ENCODE data around the gene FCN2.

The FCN2 gene

DNA sequence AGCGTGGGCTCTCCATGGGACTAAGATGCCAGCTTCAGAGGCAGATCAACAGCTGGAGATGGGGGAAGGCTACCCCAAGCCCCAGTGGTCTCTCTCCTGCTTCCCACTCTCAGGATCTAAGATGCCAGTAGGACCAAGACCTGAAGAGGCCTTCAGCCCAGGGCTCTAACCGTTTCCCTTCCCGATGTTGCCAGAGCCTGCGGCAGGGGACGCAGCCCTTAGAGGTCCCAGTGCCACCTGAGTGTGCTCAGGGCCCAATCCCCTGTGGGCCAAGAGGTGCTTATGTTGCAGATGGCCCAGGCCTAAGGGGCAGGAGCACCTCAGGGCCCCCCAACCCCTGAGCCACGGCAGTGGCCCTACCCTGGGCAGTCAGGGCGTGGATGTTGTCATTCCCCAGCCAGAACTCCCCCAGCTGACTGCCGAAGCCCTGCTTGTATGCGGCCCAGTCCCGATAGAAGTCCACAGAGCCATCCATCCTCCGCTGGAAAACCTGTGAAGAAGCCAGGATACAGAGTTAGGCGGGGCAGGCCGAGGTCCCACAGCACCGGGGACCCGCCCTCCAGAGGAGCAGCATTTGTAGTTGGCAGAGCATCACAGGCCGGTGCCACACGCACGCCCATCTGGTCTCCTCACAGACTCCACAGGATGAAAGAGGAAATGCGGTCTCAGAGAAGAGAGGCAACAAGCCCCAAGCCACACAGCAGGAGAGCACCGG, 31.7 kb downstream of the FCN2 start:
- DNase-seq (ENCODE audit: low read depth) = no peak

DNA sequence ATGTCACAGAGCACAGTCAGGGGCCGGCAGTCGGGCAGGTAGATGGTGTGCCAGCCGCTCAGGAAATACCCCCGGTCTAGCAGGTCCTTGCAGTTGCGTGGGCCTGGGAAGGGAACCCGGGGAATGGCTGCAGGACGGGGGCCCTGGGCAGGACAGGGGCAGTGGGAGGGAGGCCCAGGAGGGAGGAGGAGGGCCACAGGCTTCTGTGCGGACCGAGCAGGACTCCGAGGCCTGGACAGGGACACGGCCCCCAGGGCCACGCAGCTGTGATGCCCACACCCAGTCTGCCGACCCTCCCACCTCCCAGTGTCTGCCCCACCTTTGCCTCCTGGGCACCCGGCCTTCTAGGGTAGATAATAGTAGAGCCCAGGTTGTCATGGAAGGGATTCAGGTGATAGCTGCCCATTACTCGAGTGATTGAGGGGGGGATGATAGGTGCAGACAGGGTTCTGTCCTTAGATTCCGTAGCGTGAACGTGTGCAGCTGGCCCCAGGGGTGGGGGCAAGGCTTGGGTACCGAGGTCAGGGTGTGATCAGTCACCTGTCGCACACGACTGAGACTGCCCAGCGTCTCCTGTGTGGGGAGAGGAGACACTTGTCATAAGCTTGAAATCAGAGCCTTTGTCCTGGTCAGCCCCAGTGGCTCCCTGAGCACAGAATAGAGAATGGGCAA, 32.6 kb downstream of the FCN2 start:
- DNase-seq (ENCODE audit: low read depth) = no peak

DNA sequence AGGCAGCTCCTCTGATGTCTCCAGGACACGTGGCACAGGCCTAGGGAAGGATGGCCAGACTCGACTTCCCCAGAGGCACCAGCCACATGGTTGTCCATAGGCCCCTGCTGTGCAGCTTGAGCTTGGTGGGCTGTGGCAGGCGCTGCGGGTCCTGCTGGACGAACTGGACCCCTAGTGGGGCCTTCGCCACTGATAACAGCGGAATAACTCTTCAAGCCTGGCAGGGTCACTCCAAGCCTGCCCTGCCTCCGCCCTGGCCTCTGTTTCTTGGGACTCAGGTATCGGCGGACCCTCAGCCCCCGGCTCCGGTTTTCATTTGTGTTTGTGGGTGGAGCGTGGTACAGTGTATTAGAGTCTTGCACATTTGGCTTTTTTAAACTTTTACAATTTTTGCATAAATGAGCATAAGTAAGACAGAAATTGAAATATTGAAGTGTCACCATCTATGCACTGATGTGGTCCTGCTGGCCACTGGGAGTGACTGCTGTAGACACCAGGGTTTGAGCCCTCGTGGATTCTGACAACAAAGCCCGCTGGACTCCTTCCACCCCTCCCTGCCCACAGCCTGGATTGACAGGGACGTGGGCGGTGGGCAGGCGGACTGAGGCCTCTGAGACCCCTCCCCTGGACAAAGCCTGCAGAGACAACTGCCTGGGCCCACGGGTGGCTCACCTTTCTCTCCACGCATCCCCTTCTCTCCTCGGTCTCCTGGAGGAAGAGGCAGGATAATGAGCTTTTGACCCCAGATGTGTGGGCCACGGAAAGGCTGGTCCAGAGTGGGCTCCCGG, 33.3 kb downstream of the FCN2 start:
- no peak for DNase-seq (ENCODE audit: low read depth)

DNA sequence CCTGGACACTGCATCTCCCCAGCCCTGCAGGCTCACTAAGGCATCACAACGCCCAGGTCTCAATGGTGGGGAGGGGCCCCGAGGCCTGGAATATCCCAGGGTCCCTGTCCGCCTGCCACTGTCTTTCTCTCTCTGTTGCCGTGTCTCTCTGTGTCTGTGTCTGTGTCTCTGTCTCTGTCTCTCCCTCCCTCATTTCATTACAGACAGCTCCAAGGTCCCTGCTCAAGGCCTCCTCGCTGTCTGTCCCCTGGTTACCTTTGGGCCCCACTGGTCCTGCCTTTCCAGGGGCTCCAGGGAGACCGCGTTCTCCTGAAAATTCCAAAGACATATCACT, 33.9 kb downstream of the FCN2 start:
- no peak for DNase-seq (ENCODE audit: low read depth)

DNA sequence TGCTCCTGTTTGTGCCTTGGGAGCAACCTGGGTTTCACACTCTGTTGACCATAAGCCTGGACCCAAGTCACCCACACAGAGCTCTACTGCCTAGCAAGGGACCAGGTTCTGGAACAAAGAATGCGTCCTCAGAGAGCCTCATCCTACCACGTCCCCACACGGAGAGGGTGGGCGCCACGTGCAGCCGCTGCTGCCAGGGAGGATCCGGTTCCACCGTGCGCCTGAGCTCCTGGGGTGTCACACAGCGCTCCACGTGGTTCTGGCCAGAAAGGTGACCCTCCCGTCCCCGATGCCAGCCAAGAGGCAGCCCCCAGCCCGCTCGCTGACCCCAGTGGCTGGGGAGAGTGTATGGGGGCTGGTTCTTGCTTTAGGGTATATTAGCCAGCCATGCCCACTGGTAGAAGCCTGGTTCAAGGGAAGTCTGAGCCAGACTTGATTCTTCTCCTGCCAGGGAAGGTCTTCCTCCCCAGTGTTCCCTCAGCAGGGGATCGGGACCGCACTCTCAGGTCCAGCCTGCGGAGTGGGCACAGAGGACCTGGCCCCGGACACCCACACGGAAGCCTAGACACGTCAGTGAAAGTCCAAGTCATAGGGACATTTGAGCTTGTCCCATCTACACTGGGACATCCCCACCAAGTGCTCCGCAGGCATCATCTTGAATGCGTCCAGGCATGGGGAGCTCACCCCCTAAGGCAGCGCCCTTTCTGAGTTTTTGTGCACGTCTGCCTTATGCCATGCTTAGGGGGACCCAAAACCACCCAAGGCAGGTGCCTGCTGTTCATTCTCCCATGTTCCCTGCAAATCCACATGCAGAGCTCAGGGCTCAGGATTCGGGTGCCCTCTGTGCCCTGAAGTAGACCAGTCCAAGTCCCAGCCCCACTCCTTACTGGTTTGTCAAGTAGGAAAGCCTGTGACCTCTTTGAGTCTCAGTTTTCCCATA, 34.7 kb downstream of the FCN2 start:
- DNase-seq (ENCODE audit: low read depth) = no peak

DNA sequence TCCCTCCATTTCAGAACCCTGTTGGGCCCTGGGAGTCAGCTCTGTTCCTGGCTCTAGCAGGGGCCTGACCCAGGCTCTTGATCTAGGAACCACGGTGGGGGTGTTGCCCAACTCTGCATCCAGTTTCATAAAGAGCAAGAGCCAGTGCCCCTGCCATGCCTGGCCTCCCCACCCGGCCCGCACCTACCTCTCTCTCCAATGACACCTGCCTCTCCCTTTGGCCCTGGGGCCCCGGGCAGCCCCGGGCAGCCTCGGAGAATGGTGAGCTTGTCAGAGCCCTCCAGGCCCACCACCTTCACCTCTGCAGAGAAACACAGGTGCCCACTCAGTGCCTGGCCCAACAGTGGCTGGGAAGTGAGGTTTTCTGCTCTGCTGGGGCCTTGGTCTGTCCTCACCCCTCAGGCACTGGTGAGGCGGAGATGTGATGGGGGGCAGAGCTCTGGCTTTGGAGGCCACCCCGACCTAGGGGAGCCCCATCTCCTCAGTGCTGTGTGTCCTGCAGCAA, 35.6 kb downstream of the FCN2 start:
- no peak for DNase-seq (ENCODE audit: low read depth)

DNA sequence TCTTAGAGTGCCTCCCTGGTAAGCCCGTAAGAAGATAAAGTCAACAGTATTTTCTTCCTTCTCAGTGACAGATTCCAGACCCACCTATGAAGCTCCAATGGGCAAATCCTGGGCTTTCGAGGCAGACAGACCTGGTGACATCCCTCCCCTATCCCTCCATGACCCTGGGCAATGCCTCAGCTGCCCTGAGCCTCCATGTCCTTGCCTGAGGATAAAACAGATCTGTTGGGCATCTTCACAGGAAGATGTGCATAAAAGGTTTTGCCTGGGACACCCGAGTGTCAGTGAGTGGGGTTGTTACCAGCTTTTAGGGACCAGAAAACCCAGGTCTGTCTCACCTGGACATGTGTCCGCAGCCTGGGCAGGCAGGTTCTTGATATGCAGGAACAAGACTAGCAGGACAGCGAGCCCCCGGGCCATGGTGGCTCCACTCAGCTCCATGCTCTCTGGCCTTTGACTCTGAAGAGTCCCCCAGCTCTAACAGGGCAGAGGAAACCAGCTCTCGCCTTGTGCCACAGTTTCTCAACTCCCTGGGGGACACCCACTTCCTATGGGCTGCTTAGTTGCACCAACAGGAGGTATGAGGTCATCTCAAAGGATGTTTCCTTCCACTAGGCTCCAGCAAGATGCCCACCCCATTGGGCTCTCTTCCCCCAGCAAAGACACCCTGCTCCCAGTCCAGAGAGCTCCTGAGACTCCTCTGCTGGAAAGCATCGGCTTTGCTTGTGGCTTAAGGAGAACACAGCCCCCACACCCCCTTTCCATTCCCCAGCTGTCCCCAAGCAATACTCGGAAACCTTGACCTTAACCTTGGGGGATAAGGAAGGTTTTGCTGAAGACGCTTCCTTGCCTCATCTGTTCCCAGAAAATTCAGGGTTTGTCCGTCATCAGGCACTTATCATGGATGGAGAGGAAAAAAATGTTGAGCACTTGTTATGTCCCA, 37.1 kb downstream of the FCN2 start, which contains the start of gene FCN1:
Gene FCN1, minus strand, starts transcription at position 482 of the 943 bp plus-strand sequence. Its CDS starts 41 bp downstream, at position 441.
- DNase-seq (ENCODE audit: low read depth) = no peak

DNA sequence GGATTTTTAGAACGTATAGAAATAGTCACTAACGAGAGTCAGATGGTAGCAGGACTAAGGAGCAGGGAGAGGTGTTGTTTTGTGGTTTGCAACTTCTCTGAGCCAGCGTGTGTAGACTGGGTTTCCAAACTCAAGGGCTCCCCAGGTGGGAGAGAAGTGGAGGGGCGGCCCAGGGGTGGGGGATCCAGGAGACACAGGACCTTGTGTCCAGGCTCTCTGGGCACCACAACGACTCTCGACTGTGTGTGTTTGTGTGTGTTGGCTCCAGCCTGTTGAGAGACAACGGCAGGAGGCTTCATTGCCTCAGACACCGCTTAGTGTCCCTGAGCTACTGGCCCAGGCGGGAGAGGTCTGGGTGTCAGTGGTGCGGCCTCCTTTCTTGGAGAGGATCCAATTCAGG, 38.0 kb downstream of the FCN2 start:
- DNase-seq (ENCODE audit: low read depth) = no peak

DNA sequence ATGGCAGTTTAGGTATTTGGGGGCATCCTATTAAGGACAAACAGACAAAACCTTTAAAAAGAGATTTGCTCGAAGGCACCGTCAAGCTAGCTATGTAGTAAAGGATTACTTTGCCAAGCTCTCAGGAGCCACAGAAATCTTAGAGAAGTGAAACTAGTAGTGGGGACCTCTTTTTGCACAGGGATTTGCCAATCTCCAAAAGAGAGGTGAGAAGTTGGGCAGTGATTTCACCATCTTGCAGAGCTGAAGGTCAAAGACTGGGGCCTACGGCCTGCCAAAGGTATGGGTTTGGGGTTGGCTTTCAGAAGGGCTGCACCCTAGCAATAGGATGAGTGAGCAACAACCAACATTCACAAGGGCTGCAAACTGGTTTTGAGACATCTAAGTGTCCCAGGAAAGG, 38.7 kb downstream of the FCN2 start:
- DNase-seq (ENCODE audit: low read depth) = no peak

DNA sequence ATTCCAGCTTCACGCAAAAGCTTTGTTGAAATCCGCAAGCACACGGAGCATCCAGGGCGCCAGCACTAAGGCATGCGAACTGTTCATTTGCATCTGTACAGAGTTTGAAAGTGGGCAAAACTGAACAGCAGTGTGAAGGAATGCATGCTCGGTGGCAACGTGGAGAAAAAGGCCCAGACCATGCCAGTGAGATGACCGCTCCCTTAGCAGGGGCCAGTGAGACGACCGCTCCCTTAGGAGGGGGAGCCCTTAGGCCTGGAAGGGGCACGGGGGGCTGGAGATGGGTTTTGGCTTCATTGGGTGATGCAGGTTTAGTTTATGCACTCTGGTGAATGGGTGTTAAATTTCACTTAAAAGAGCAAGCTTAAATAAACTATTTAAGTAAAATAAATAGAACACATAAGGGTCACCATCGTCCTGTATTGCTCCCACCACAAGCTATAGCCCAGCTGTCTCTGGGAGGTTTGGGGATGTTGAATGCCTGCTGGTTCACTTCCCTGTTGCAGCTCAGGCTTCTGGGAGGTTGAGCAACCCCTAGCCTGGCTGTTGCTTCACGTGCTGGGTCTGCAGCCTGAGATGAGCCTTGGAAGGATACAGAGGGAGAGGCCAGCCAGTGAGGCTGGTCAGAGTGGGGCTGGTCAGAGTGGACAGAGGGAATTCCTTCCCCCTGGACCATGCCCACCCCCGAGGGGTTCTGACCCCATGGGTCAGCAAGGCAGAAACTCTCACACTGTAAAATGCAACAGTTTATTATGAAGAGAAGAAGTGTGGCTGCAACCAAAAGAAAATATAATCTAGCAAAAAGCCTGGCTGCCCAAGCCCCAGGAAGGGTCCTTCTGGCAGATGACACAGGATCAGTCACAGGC, 41.7 kb downstream of the FCN2 start:
- DNase-seq (ENCODE audit: low read depth) = no peak

DNA sequence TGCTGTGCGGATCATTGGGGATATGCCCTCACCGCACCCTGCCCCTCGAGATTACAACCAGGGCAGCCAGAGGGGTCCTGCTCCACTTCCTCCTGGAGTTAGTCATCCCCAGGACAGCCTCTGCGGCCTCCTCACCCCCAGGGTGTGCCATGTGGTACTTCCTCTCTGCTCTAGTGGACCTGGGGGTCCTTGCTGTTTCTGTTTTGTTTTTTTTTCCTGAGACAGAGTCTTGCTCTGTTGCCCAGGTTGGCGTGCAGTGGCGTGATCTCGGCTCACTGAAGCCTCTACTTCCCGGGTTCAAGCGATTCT, 42.3 kb downstream of the FCN2 start:
- DNase-seq (ENCODE audit: low read depth) = no peak

DNA sequence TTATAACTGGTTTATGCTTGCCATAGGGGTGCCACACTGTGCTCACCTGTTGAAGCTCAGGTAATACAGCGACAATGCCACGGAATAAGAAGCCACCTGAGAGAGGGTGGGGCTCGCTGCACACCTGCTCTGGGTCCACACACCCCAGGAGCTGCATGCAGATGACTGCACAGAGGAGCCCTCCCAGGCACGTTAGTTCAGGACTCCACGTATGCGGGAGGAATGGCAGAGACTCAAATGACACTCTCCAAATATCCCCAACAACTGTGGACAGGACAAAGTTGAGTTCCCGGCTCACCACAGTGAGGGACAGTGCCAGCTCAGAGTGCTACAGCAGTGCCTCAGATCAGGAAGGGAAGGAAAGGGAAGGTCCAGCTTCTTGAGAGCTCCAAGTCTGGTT, 42.9 kb downstream of the FCN2 start:
- no peak for DNase-seq (ENCODE audit: low read depth)

DNA sequence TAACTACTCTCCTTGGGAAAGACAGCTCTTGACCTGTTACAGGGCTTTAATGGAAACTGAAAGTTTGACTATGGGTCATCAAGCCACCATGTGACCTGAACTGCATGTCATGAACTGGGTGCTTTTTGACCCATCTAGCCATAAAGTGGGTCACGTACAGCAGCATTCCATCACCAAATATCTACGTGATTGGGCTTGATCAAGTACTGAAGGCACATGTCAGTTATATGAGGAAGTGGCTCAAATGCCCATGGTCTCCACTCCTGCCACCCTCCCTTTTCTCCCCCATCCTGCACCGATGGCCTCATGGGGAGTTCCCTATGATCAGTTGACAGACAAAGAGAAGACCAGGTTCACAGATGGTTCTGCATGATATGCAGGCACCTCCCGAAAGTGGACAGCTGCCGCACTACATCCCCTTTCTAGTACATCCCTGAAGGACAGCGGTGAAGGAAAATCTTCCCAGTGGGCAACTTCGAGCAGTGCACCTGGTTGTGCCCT, 44.5 kb downstream of the FCN2 start:
- DNase-seq (ENCODE audit: low read depth) = no peak

DNA sequence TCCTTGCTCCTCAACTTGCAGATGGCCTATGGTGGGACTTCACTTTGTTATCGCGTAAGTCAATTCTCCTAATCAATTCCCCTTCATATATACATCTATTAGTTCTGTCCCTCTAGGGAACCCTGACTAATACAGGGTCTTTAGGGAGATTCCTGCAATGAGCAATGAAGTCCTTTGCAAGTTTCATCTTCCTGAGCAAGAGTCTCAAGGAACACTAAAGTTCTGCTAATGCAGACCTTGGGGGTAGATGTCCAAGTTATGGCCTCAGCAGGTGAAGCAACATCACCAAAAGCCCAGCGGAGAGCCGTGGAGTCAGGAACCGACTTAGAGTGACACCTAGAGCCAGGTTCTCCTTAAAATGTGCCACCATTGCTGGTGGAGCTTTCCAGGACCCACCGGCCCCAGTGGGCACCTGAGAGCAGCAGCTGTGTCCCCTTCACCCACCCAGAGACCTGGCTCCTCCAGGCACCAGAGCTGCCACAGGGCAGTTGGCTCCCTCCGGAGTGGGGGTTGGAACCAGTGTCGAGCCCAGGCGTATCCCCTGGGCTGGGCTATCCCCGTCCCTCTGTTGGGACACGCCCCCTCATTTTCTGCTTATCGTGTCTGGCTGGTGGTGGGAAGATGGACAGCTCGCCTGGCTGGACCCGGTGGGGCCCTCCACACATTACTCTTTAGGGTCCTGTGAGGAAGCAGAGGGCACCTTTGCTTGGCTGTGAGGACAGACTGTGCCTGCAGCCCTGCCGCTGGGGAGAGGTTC, 48.0 kb downstream of the FCN2 start:
- no peak for DNase-seq (ENCODE audit: low read depth)

DNA sequence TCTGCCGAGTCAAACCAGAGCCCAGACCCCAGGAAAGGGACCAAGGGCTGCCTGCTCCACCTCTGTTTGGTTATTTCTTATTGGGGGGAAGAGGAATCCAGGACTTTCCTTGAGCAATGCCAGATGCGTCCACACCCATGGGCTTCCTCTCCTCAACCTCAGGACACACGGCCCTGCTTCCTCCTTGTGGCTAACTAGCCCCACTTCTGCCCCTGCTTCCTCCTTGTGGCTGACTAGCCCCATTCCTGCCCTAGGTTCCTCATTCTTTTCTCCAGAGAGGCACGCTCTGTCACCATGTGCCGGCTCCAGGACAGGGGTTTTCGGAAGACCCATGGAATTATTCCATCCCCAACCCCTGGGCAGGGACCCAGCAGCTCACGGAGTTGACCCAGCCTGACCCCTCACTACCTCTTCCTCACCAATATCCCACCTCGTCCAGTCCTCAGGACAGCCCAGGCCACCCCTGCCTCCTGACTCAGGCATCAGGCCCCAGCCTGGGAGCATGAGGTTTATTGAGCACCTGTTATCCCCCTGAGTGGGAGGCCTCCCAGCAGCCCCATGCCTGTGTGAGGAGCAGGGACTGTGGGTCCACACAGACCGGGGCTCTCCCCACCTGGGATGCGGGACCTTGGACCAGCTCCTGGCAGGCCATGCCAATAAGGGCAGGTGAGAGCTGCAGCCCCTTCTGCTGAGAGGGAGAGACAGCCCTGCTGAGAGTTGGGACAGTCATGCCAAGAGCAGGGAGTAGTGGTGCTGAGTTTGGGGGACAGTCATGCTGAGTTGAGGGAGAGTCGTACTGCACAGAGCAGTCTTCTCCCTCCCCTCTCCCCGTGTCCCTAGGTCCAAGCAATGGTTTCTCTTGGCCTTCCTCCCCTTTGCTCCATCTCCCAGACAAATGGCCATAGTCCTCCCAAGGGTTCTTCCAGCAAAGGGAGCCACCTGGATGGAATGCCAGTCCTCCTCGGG, 48.9 kb downstream of the FCN2 start:
- no peak for DNase-seq (ENCODE audit: low read depth)

DNA sequence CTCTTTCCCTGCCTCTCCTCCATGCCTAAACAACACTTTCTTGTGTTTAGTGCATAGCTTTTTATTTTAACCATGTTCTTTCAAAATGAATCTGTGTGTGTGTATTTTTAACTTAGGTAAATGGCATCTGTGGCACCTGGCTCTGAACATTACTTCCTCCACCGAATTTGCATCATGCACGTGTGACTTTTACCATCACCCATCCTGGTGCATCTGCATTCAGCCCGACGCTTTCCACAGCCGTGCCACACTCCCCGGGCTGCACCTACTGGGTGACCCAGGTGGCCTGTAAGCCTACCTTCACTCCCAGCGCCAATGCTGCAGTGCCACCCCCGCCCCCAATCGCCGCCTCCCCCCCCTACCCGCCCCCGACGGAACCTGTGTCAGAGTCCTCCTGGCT, 49.8 kb downstream of the FCN2 start:
- no peak for DNase-seq (ENCODE audit: low read depth)

DNA sequence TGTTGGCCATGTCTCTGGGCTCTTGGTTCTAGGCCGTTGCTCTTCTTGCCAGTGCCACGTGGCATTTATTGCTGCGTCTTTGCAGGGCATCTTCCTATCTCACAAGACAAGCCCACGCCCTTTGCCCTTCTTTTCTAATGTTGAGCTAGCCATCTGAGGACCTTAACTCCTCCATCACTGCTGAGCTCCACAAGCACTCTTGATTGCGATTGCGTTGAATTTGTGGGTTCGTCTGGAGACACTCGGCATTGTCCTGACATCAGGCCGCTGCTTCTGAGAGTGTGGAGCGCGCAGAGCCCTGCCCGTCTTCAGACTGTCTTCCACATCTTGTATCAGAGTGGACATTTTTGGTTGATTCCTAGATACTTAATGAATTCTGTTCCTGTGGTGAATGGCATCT, 51.6 kb downstream of the FCN2 start:
- no peak for DNase-seq (ENCODE audit: low read depth)

DNA sequence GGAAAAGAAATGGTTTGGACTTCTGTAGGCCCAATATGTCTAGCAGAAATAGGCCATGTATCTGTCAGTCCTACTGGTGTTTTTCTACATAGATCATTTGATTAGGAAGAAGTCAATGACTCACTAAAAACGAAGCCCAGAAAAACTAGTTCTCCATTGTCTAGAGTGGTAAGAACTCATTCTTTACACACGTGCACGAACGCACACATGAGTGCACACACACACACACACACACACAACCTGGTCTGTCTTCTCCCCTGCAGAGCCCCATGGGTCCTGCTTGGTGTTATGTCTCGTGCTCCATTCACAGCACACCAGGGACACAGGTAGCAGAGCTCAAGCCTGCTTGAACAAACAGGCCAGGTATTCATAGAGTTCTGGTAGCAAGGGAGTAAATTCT, 52.0 kb downstream of the FCN2 start:
- no peak for DNase-seq (ENCODE audit: low read depth)

Data from activated T-cell treated with anti-CD3 and anti-CD28 coated beads for 24 hours (primary cell).